ENCODE data around the gene RANBP1.

Gene RANBP1

DNA sequence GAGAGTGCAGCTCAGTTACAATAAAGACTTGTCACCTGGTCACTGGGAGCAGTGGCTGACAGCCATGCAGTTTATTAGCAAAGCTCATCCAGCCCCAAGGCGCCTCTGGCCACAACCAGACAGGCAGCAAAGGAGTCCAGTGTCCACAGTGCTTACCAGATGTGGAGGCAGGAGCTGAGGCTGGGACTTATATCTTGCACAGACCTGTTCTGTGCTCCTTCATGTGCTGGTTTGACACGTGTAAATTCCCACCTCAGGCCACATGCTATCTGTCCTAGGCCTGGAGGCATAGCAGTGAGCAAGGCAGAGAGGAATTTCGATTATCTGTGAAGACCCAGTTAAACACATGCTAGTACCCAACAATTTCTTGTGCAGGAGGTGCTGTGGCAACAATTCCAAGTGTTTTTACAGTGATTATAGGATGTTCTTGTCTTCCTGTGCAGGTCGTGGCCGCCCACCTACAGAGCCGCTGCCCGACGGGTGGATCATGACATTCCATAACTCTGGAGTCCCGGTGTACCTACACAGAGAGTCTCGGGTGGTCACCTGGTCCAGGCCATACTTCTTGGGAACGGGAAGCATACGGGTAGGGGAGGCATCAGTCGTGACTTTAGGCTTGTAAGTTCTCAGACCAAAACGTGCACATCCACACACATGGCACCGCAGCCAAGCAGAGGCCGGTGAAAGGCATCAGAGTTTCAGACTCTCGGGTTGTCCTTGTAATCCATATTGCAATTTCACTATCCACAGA is 26.5 kb upstream of the RANBP1 start:
- no peak for DNase-seq

DNA sequence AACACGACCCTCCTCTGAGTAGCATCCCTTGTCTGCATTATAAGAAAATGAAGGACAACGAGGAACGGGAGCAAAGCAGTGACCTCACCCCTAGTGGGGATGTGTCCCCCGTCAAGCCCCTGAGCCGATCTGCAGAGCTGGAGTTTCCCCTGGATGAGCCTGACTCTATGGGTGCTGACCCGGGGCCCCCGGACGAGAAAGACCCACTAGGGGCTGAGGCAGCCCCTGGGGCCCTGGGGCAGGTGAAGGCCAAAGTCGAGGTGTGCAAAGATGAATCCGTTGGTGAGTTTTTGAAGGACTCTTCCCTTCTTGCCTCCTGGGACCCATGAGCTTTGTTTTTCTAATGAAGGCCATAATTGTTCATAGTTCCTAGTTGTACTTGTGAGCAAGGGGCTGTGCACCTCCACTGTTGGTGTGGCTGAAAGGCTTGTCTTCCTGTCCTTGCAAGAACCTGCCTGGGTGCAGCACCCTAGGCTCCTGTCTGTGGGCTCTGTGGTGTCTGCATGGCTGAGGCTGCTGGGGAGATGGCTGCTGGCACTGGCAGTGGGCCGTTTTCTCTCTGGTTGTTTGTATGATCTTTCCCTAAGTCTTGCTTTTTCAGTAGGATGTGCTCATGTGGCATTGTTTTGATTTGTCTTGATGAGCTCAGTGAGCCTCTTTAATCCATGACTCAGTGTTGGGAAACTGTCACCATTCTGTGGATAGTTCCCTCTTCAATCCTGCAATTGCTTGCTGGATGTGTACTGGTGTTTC is 25.8 kb upstream of the RANBP1 start:
- no peak for DNase-seq

DNA sequence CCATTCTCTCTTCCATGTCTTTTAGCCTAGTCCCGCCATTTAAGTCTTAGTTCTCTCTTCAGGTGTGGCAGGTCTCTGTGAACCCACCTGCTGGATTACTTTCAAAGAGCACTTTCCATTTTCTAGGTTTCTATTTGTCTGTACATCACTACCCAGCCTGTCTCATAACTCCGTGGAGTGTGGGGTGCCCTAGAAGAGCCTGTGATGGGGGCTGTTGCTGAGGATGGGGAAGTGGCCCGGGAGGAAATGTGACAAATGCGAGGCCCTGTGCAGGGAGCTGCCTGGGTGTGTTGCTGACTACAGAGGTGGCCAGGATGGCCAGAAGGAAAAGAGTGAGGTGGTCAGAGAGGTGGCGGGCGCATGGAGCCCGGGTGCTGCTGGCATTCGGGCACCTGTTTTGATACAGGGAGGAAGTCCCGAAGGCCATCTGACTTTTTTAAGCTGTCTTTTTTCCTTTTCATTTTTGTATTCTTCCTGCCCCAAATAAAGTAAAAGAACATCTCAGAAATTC is 25.1 kb upstream of the RANBP1 start:
- no peak for DNase-seq

DNA sequence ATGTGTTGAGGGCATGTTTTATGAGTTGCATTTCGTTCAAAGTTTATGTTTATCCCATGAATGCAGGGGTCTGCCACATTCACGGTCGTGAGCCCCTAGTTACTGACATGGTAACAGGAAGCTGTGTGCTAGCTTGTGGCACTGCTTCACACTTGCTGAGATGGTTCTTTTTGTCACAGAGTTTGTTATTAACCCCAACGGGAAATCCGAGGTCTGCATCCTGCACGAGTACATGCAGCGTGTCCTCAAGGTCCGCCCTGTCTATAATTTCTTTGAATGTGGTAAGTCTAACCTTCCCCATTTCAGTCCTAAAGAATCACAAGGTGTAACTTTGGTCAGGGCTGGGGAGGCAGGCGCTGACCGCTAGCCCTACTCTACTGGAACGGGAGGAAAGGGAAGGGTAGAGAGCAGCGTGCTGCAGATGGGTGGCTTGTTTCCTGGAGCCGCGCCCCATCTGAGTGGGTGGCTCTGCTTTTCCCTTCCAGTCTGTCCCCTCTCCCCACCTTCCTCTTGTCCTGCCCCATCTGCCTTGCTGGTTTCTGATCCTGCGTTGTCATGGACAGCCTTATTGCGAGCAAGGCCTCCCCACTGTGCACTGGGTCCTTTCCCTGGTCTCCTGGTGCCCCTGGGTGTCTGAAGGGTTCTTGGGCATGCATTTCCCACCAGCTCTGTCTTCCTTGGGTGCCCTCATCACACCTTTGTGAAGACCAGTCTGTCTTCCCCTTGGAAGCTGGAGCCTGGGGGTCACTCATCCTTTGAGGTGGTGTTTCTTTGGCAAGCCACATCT is 24.0 kb upstream of the RANBP1 start:
- DNase-seq, result peak in 1 of 2 donors; percentile 36

DNA sequence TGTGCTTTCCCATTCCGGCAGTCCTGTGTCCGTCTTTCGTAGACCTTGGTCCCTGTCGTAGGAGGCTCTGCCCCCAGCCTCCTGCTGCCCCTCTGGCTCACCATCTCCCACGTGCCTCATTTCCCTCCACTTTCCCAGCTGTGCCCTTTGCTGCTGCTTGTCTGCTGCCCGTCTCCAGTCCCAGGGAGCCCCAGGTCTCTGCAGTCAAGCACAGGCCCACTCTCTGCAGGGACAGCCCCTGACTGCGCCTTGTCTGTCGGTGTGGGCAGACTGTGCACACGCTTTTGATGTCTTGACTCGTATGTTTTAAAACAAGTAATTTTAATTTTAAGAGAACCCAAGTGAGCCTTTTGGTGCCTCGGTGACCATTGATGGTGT is 23.4 kb upstream of the RANBP1 start:
- DNase-seq, result no peak

DNA sequence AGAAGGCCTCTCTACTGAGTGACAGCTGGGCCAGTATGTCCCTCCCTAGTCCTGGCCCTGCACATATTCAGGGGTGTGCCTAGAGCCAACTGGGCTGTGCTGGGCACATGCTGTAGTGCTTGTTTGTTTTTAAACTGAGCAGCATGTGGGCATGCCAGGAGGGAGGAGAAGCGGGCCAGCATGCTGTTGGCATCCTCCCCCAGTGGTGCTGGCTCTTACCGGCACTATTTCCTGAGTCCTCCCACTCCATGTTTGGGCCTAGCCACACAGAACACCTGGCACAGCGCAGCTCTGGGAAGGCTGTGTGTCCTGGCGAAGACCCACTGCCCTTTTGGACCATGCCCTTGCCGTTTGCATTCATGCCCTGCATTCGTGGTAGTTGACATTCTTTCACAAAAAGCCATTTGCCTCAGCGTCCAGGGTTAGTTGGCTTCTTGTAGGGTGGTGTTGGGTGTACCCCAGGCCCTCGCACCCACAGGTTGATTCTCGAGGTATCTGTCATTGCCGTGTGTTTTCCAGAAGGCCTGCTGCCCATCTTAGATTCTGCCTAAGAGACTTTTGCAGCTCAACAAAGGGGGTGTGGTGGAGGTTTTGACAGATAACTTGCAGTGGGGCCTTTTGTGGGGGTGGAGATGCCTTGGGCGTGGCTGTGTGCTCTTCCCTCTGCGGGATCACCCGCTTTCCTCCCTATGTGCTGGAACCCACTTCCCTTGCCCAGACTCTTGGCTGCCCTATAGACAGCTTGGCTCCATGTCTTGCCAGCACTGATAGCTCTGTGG is 22.3 kb upstream of the RANBP1 start:
- DNase-seq, result no peak

DNA sequence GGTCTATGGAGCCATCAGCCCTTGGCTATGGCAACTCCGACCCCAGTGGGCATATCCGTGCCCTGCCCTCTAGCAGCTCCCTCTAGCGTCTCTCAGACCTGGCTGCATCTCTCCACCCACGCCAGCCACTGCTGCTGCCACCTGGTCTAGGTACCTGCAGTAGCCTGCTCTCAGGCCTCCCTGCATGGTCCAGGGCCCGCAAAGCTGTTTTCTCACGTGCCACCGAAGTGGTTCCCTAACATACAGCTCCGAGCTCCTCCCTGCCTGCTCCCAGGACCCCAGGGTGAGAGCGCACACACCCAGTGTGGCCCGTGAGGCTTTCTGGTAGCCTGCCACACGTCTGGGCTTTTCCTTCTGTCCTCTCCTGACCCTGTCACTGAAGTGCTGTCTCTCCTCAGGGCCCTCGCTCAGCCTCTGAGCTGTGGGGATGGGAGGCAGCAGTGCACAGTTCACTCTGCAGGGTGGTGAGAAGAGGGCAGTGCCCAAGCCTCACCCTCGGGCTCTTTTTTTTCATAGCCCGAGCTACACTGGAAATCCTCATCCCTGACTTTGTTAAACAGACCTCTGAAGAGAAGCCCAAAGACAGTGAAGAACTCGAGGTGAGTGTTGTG is 21.6 kb upstream of the RANBP1 start:
- DNase-seq, result no peak

DNA sequence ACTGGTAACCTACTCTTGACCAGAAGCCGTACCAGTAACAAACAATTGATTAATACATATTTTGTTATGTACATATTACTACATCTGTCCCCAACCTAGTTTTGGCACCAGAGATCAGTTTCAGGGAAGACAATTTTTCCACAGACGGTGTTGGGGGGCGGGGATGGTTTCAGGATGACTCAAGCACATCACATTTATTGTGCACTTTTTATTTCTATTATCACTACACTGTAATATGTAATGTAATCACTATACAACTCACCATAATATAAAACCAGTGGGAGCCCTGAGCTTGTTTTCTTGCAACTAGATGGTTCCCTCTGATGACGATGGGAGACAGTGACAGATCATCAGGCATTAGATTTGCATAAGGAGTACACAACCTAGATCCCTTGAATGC is 20.4 kb upstream of the RANBP1 start:
- no peak for DNase-seq

DNA sequence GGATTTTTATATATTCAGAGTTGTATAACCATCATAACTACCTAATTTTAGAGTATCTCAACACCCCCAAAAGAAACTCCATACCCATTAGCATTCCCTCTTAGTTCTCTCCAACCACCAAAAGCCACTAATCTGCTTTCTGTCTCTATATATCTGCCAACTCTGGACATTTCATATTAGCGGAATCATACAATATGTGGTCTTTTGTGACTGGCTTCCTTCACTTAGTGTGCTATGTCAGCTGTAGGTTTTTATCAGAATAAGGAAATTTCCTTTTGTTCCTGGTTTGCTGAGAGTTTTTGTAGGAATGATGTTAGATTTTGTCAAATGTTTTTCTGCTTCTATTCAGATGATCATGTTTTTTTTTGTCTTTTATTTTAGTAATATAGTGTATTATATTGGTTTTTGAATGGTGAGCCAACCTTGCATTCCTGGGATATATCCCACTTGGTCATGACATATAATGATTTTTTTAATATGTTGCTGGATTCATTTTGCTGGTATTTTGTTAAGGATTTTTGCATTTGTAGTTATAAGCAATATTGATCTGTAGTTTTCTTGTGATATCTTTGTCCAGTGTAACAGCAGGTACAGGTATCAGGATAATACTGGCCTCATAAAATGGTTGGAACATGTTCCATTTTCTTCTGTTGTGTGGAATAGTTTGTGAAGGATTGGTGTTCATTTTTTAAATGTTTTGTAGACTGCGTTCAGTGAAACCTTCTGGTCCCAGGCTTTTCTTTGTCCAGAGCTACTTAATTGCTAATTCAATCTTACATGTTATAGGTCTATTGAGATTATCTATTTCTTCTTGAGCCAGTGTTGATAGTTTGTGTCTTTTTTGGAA is 19.1 kb upstream of the RANBP1 start:
- no peak for DNase-seq

DNA sequence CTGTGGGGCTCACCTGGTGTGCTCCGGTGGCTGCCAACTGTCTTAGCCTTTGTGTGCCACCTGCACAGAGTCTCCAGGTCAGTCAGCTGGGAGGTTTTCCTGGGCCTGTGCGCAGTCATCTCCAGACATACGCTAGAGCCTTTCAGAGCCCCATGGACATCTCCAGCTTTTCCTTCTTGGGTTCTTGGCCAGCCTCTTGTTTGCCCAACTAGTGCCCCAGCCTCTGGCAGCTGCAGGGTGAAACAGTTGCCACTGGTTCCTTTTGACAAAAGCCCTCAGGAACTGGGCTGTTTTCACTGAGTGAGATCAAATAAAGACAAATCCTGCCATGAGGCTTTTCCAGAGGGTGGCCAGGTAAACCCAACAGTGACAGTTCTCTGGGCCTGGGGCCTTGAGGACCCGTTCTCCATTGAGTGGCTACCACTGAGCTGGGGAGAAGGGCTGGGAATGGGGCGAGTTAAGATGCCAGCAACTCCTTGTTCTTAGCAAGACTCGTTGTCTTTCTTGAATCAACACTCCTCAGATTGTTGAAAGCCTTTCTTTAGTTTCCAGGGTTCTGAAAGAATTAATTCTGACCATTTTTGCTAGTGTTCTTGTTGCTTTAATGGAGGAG is 16.7 kb upstream of the RANBP1 start:
- DNase-seq, result no peak

DNA sequence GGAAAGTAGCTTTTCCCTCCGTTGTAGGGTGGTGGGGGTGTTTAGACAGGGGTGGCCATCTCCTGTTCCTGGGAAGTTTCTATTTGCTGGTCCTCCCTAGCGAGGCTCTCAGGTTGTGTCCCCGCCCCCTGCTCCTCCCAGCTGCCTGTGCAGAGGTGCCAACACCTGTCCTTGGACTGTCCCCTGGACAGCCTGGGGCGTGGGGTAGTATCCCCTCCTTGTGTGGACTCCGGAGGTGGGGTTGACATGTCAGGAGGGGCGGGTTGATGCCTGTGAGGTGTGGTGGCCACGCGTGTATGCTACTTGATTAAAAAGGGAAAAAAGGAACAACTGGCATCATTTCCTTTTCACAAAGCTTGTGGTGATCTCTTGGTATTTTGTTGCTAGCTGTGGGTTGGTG is 14.3 kb upstream of the RANBP1 start:
- DNase-seq, result no peak

DNA sequence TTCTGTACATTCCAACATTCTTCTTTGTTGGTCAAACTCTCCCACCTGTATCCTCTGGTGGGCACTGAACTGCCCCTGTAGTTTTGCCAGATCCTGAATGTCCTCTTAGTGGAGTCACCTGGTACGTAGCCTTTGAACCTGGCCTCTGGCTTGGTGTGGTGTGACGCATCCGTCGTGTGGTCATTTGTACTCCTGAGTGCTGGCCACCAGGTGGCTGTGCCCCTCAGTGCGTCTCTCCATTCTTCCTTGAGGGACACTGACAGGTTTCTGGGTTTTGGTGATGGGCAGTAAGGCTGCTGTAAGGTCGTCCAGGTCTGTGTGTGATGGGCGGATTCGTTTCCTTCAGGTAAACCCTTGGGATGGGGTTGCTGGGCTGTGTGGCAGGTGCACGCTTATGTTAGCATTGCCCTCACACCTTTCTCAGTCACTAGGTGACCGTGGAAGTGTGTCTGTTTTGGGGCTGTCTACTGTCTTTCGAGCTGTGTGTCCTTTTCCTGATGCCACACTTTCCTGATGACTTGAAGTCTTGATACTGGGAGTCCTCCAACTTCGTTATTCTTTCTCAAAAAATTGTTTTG is 13.6 kb upstream of the RANBP1 start:
- no peak for DNase-seq

DNA sequence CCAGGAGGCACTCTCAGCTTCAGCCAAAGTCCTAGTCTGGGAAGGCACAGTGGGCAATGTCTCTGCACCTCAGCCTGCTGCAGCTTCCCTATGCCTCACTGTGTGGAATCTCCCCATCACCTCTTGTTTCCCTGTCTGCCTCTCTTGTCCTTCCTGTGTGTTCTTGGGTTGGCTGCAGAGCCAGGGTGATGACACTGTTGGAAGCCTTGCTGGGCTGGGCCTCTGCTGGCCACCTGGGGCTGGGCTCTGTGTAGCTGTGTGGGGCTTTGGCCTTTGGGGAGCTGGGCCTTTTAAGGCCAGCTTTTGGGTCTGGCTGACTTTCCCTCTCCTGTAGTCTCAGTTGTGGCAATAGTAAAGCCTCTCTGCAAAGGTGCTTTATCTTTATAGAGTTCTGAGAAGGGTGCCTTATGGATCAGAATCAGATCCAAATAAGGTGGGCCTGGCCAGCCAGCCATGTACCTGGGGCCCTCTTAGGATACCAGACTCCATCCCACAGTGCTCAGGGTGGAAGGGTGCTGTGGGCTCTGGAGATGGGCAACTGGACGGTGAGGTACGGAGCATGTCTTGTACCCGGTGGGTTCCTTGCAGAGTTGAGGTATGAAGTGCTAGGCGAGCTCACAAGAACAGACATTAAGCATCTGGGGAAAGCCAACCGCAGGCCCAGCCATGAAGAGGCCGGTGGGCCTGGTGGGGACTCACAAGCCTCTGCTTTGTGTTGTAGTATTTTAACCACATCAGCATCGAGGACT is 10.3 kb upstream of the RANBP1 start:
- no peak for DNase-seq

DNA sequence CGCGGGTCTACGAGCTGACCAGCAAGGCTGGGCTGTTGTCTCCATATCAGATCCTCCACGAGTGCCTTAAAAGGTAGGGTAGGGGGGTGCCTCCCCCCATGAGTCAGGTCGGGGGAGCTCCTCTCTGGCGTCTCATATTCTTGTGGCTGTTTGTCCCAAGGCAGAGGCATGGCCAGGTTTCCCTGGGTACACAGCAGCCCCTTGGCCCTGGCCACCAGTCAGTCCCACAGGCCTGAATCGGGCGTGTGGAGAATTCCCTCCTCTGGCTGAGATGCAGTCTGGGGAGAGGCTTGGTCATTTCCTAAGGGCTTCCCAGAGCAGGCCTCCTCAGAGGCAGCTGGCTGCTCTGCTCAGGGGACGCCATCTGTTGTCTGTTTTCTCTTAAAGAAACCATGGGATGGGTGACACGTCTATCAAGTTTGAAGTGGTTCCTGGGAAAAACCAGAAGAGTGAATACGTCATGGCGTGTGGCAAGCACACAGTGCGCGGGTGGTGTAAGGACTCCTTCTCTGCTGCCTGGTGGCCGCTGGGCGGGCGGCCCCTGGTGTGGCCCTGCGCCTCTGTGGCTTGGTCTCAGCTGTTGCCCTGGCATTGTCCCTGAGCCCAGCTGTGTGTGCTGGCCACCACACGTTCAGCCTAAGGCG is 9.6 kb upstream of the RANBP1 start:
- DNase-seq, result no peak

DNA sequence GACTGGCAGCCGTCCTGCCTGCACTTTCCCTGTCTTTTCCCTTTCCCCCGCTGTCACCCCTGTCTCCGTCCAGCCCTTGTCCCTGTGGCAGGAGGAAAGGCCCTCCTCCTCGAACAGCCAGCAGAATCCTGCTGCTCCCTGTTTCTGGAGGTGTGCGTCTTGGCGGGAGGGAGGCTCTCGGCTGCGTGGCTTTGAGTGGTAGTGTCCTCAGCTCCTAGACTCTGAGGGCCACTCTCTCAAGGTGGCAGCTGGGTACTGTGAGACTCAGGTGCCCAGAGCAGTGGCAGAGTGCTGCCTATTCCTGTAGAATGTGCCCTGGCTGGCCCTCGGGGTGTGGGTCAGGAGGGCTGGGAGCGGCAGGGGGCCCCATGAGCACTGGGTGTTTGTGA is 9.1 kb upstream of the RANBP1 start:
- no peak for DNase-seq

DNA sequence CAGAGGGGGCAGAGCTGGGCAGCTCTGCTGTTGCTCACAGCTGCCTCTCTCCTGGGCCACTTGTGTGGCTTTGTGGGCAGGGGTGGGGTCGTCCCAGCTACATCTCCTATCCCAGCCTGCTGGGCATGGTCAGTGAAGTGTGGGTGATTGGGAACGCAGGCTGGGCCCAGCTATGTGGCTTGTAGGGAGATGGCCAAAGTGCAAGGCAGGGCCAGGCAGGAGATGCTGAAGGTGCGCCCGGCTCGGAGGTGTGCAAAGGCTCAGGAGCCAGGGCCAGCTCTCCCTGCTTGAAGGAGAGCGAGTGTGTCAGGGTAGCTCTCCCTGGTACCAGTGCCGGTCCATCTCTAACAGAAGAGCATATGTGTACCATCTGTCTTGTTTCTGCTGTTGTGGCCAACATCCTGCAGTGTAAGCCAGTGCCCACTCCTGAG is 8.4 kb upstream of the RANBP1 start:
- no peak for DNase-seq

DNA sequence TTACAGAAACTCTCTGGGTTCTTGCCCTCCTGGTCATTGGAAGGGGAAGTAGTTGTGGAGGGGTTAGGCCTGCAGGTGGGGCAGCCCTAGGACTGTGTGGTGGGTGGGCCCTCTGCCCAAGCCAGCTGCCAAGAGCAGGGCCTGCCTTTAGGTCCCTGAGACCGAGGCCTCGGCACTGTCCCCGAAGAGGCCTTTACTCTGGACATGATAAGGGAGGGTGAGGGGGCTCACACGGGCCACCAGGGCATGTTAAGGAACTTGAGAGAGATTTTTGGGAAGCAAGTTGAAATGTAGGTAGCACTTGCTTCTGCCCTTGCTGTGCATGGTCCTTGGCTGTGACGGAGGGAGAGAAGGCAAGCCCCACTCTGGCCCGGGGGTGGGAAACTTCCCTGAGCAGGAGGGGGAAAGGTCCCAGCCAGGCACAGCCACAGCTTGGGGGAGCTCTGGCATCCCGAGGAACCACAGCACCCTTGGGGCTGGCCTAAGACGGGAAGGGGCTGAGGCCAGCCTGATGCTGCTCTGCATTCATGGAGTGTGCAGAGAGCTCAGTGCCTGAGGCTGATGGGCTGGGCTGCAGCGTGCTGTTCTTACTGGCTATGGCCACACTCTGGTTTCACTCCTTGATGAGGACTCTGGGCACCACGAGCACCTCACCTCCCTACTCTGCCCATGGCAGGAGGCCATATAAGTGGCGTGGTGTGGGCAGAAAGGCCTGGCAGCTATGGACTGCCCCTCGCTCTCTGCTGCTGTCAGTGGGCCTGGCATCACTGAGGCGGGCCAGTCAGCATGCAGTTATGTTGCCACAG is 7.8 kb upstream of the RANBP1 start:
- DNase-seq, result no peak

DNA sequence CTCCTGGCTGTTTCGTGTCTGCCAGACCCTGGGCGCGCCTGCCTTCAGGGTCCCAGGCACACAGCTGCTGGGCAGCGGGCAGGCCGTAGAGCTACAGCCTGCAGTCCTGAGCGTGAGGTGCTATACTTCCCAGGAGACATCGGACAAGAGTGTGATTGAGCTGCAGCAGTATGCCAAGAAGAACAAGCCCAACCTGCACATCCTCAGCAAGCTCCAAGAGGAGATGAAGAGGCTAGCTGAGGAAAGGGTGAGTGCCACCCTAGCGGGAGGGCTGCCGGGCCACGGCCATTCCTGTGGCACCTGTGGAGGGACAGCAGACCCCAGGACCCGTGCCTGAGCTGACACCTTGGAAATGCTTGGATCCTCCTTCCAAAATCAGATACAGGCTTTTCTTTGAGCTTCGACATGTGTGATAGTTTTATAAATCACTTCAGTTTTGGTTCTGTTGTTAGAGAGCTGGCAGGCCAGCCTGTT is 7.1 kb upstream of the RANBP1 start:
- DNase-seq, result no peak

Measured in CD4-positive, alpha-beta T cell treated with Interleukin-4 for 1 hour (primary cell).